CD4-positive, alpha-beta T cell treated with Interleukin-17A for 4 hours (primary cell): ENCODE results near the gene TAGLN2.

Source experiments
- DNase-seq: peaks from one replicate; pipeline ENCODE4 v3.0.0-alpha.2; 2020; ENCODE audit warnings: mixed read lengths

TAGLN2 gene

GRCh38 chr1:159934136-159935039, 9.1 kb upstream of the TAGLN2 start:
- no peak for DNase-seq

GRCh38 chr1:159933347-159933746, 8.0 kb upstream of the TAGLN2 start:
- DNase-seq: no peak

- no peak for DNase-seq
Measured at GRCh38 chr1:159932296-159933285, 7.3 kb upstream of the TAGLN2 start.

GRCh38 chr1:159931795-159932173, 6.5 kb upstream of the TAGLN2 start:
- DNase-seq: no peak

GRCh38 chr1:159931101-159931794, 5.9 kb upstream of the TAGLN2 start:
- no peak for DNase-seq

GRCh38 chr1:159930634-159931033, 5.3 kb upstream of the TAGLN2 start:
- DNase-seq: no peak

GRCh38 chr1:159930216-159930615, 4.9 kb upstream of the TAGLN2 start:
- DNase-seq: no peak

- no peak for DNase-seq
Measured at GRCh38 chr1:159929155-159930051, 4.1 kb upstream of the TAGLN2 start.

GRCh38 chr1:159928491-159929050, 3.3 kb upstream of the TAGLN2 start:
- no peak for DNase-seq

- DNase-seq: no peak
Measured at GRCh38 chr1:159927849-159928431, 2.6 kb upstream of the TAGLN2 start.

- DNase-seq: no peak
Measured at GRCh38 chr1:159927211-159927848, 2.0 kb upstream of the TAGLN2 start.

GRCh38 chr1:159925719-159926078, 392 bp upstream of the TAGLN2 start:
- no peak for DNase-seq

- DNase-seq: peak; percentile 67
Measured at GRCh38 chr1:159924025-159924790, 1.1 kb downstream of the TAGLN2 start.

- DNase-seq: peak; percentile 86
Measured at GRCh38 chr1:159923203-159924024, 1.9 kb downstream of the TAGLN2 start.

- no peak for DNase-seq
Measured at GRCh38 chr1:159922511-159923202, 2.6 kb downstream of the TAGLN2 start.

GRCh38 chr1:159921700-159922504, 3.4 kb downstream of the TAGLN2 start:
- peak; percentile 24 for DNase-seq

- peak; percentile 21 for DNase-seq
Measured at GRCh38 chr1:159921251-159921650, 4.1 kb downstream of the TAGLN2 start.
